IMR-90 (cell line): ENCODE measurements around the gene KRTAP5-6. TPM values are rescaled to one million over a fixed set of nuclear protein-coding genes. Genes with fewer than 3 reads are reported as not detected.

Experiments used
- ATAC-seq: fragments of 200-7000 bp; cut with Tn5 transposase; 2 replicates; pipeline ENCODE4 v1.9.1; 2020; ENCODE audit warnings: low read depth, mild to moderate bottlenecking, moderate library complexity
- BruUV-seq: library from RNA; stranded (reverse); fragments of 400-500 nt; replicated peaks from 2 replicates; lab custom pipeline; 2021; lab: Mats Ljungman, UMichigan
- CTCF ChIA-PET: fragments of 300-600 bp; formaldehyde crosslinking; extraction: SDS; loops from one replicate; lab custom pipeline; 2021; ENCODE audit warnings: antibody characterized with exemption; lab: Yijun Ruan, JAX
- POLR2A ChIA-PET: fragments of 300-600 bp; sonication (Branson Sonifier 250); formaldehyde crosslinking; loops from one replicate; lab custom pipeline; 2022; ENCODE audit warnings: antibody characterized with exemption; ENCODE audit not compliant: unreplicated experiment; lab: Charles Lee
- DNase-seq: peaks from one replicate; pipeline ENCODE4 v3.0.0; 2013
- H2AFZ ChIP-seq: replicated peaks from 2 replicates; pipeline ENCODE3; 2013; ENCODE audit warnings: low read length, mild to moderate bottlenecking; ENCODE audit not compliant: poor library complexity
- H2AK5ac ChIP-seq: 2 replicates; pipeline ENCODE4 v1.6.1; 2013; ENCODE audit warnings: low read depth, low read length, inconsistent platforms
- H2AK9ac ChIP-seq: replicated peaks from 2 replicates; pipeline ENCODE3; 2013; ENCODE audit warnings: mild to moderate bottlenecking, low read depth, low read length, moderate library complexity; ENCODE audit not compliant: poor library complexity
- H2BK120ac ChIP-seq: 2 replicates; pipeline ENCODE4 v1.6.1; 2013; ENCODE audit warnings: low read depth, low read length, inconsistent platforms
- H2BK15ac ChIP-seq: 3 replicates; pipeline ENCODE4 v1.6.1; 2013; ENCODE audit warnings: low read depth, low read length, inconsistent platforms
- H2BK20ac ChIP-seq: 2 replicates; pipeline ENCODE4 v1.6.1; 2013; ENCODE audit warnings: low read depth, mild to moderate bottlenecking, inconsistent platforms, low read length, moderate library complexity
- H2BK5ac ChIP-seq: 2 replicates; pipeline ENCODE4 v1.6.1; 2013; ENCODE audit warnings: mild to moderate bottlenecking, low read depth, low read length, inconsistent platforms; ENCODE audit not compliant: poor library complexity, severe bottlenecking
- H3K14ac ChIP-seq: replicated peaks from 2 replicates; pipeline ENCODE4 v1.6.1; 2013; ENCODE audit warnings: low read depth, low read length, inconsistent platforms
- H3K18ac ChIP-seq: 2 replicates; pipeline ENCODE4 v1.6.1; 2013; ENCODE audit warnings: low read depth, low read length, control low read depth
- H3K23ac ChIP-seq: 2 replicates; pipeline ENCODE4 v1.6.1; 2013; ENCODE audit warnings: low read depth, low read length, inconsistent platforms
- H3K27ac ChIP-seq: 2 replicates; pipeline ENCODE4 v1.5.1; 2013; ENCODE audit warnings: mild to moderate bottlenecking, control low read depth, low read length; ENCODE audit not compliant: insufficient read depth
- H3K27me3 ChIP-seq: 2 replicates; pipeline ENCODE4 v1.6.1; 2013; ENCODE audit warnings: low read length; ENCODE audit not compliant: control insufficient read depth, insufficient read depth
- H3K36me3 ChIP-seq: 2 replicates; pipeline ENCODE4 v1.6.1; 2013; ENCODE audit warnings: low read length, mixed read lengths; ENCODE audit not compliant: control insufficient read depth, insufficient read depth
- H3K4ac ChIP-seq: 2 replicates; pipeline ENCODE4 v1.6.1; 2013; ENCODE audit warnings: low read depth, low read length, inconsistent platforms
- H3K4me1 ChIP-seq: 2 replicates; pipeline ENCODE4 v1.6.1; 2013; ENCODE audit warnings: low read length, mixed read lengths; ENCODE audit not compliant: control insufficient read depth, insufficient read depth
- H3K4me2 ChIP-seq: 2 replicates; pipeline ENCODE4 v1.6.1; 2013; ENCODE audit warnings: low read depth, mild to moderate bottlenecking, control low read depth, low read length, moderate library complexity
- H3K4me3 ChIP-seq: 2 replicates; pipeline ENCODE4 v1.5.1; 2013; ENCODE audit warnings: low read depth, mild to moderate bottlenecking, control low read depth, low read length, moderate library complexity; ENCODE audit not compliant: insufficient read depth
- H3K56ac ChIP-seq: 2 replicates; pipeline ENCODE4 v1.6.1; 2013; ENCODE audit warnings: low read length, inconsistent platforms; ENCODE audit not compliant: insufficient read depth; ENCODE audit errors: extremely low read depth
- H3K79me1 ChIP-seq, 2 experiments: 2 replicates each; pipeline ENCODE4 v1.6.1; 2013; ENCODE audit warnings: low read length in 2 of 2, inconsistent platforms in 1 of 2, low read depth in 1 of 2
- H3K9ac ChIP-seq: 2 replicates; pipeline ENCODE4 v1.6.1; 2013; ENCODE audit warnings: low read depth, low read length, control low read depth
- H3K9me1 ChIP-seq: 2 replicates; pipeline ENCODE4 v1.6.1; 2013; ENCODE audit warnings: low read length, inconsistent platforms; ENCODE audit not compliant: insufficient read depth
- H3K9me3 ChIP-seq: 2 replicates; pipeline ENCODE4 v1.6.1; 2013; ENCODE audit warnings: low read length; ENCODE audit not compliant: control insufficient read depth, insufficient read depth
- H4K20me1 ChIP-seq: 2 replicates; pipeline ENCODE4 v1.6.1; 2013; ENCODE audit warnings: low read length, inconsistent platforms; ENCODE audit not compliant: insufficient read depth
- H4K5ac ChIP-seq: 2 replicates; pipeline ENCODE4 v1.6.1; 2013; ENCODE audit warnings: mild to moderate bottlenecking, low read depth, low read length, control low read depth
- H4K8ac ChIP-seq, 2 experiments: 2 replicates each; pipeline ENCODE4 v1.6.1; 2013; ENCODE audit warnings: low read depth in 2 of 2, low read length in 2 of 2, control low read depth in 1 of 2, inconsistent platforms in 1 of 2
- H4K91ac ChIP-seq: 2 replicates; pipeline ENCODE4 v1.6.1; 2013; ENCODE audit warnings: low read depth, low read length, inconsistent platforms; ENCODE audit not compliant: insufficient read depth
- BHLHE40 ChIP-seq: fragments of 150-350 bp; IDR thresholded peaks from 2 replicates; pipeline ENCODE4 v1.6.1; 2016; ENCODE audit warnings: mild to moderate bottlenecking, low read depth, low read length
- CEBPB ChIP-seq: IDR thresholded peaks from 2 replicates; pipeline ENCODE4 v1.6.1; 2012; ENCODE audit warnings: low read depth, low read length, improper control_type of control experiment
- CHD1 ChIP-seq: IDR thresholded peaks from 2 replicates; pipeline ENCODE4 v1.6.1; 2012; ENCODE audit warnings: low read depth, low read length, improper control_type of control experiment
- FOS ChIP-seq: fragments of 150-350 bp; IDR thresholded peaks from 2 replicates; pipeline ENCODE4 v1.6.1; 2016; ENCODE audit warnings: low read depth, low read length
- MAFK ChIP-seq: IDR thresholded peaks from 2 replicates; pipeline ENCODE4 v1.6.1; 2012; ENCODE audit warnings: low read depth, low read length, improper control_type of control experiment
- MAZ ChIP-seq: IDR thresholded peaks from 2 replicates; pipeline ENCODE4 v1.6.1; 2012; ENCODE audit warnings: low read depth, mild to moderate bottlenecking, low read length, improper control_type of control experiment, moderate library complexity, borderline replicate concordance
- NFE2L2 ChIP-seq: fragments of 150-350 bp; IDR thresholded peaks from 2 replicates; pipeline ENCODE4 v1.6.1; 2016; ENCODE audit warnings: low read depth, mild to moderate bottlenecking, low read length
- POLR2A ChIP-seq: IDR thresholded peaks from 2 replicates; pipeline ENCODE4 v1.6.1; 2012; ENCODE audit warnings: mild to moderate bottlenecking, low read depth, low read length
- RAD21 ChIP-seq: IDR thresholded peaks from 2 replicates; pipeline ENCODE4 v1.6.1; 2012; ENCODE audit warnings: low read length, improper control_type of control experiment
- RFX5 ChIP-seq: IDR thresholded peaks from 2 replicates; pipeline ENCODE4 v1.8.0; 2012; ENCODE audit warnings: low read depth, mild to moderate bottlenecking, low read length, moderate library complexity
- SMC3 ChIP-seq: fragments of 150-350 bp; IDR thresholded peaks from 2 replicates; pipeline ENCODE4 v1.6.1; 2016; ENCODE audit warnings: low read depth, mild to moderate bottlenecking, antibody characterized with exemption, low read length, moderate library complexity
- WGBS, 2 experiments: methylation state at CpG; one replicate each; pipeline versions ENCODE4 v1.1.5 to v1.1.7; 2013; ENCODE audit warnings: missing lambda C conversion rate in 2 of 2; ENCODE audit not compliant: insufficient read length in 1 of 2; ENCODE audit errors: extremely low coverage in 2 of 2; 5-methylcytosine and 5-hydroxymethylcytosine counted together
- dilution Hi-C: fragments of 300-500 bp; cut with HindIII; formaldehyde crosslinking; loops from one replicate; pipeline ENCODE4 v1.14.3; 2018; ENCODE audit warnings: low sequenced_read_pairs; ENCODE audit not compliant: unreplicated experiment
- in situ Hi-C: fragments of 300-500 bp; cut with MboI; formaldehyde crosslinking; loops from 3 replicates; pipeline ENCODE4 v1.14.3; 2019; ENCODE audit warnings: low sequenced_read_pairs, inconsistent platforms, mixed read lengths
- intact Hi-C: fragments of 100-400 bp; cut with micrococcal nuclease; formaldehyde crosslinking; loops from 2 replicates; pipeline ENCODE4 v1.10.0; 2022
- polyA plus RNA-seq, 3 experiments: library from polyadenylated mRNA; depleted of rRNA; stranded (reverse); fragments of >200 nt; gene quantifications; 2 replicates each; pipeline ENCODE4 v1.2.3, GENCODE V29; 2012; ENCODE audit warnings: low replicate concordance in 1 of 3
- total RNA-seq: library from RNA; depleted of rRNA; stranded (reverse); fragments of >200 nt; gene quantifications from 2 replicates; pipeline ENCODE4 v1.2.3, GENCODE V29; 2012
- TF ChIP-seq, protein P1 (sequence below): conservative IDR thresholded peaks from 2 replicates; pipeline ENCODE4 v1.5.1; 2012; ENCODE audit warnings: mild to moderate bottlenecking, low read depth, low read length, improper control_type of control experiment
- TF ChIP-seq, protein P2 (sequence below): fragments of 150-350 bp; IDR thresholded peaks from 2 replicates; pipeline ENCODE4 v1.6.1; 2016; ENCODE audit warnings: low read depth, mild to moderate bottlenecking, low read length, moderate library complexity, borderline replicate concordance

Gene KRTAP5-6
- total and polyA plus RNA-seq, 2 of the 4 experiments (the other 2 are of a cell fraction) = not detected

DNA sequence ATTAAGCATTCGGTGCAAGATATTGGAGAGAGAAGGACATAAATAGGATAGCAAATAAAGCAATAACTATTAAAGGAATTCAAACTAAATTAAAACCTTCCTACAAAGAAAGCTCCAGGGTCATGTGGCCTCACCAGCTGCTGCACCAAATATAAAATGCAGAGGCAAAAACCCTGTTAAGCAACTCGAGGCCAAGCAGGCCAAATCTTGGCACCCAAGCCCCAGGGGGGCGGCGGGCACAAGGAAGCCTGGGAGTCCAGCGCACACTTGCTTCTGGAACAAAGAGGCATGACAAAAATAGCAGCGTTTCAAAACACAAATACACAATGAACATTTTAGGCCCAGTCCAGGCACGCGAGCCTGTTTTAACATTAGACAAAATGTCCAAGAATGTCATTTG lies 20.8 kb downstream of the KRTAP5-6 start:
- no peak overlapping the region for H3K4ac ChIP-seq
- no peaks in the 10 kb centered on the region for H3K79me1 ChIP-seq
- no peak overlapping the region for H3K18ac ChIP-seq
- H4K91ac ChIP-seq = no peak overlapping the region
- H3K14ac ChIP-seq = no peak overlapping the region
- dilution Hi-C loops = no loop called here
- H3K27me3 ChIP-seq = peaks cover 27% of the 10 kb centered on the region
- no peak overlapping the region for H4K5ac ChIP-seq
- no peaks in the 10 kb centered on the region for H3K9me3 ChIP-seq
- no TSS peak for BruUV-seq
- ATAC-seq (no peak), DNase-seq (no peak)
- no peak overlapping the region for H4K8ac ChIP-seq
- no peaks in the 10 kb centered on the region for H4K20me1 ChIP-seq
- no peak overlapping the region for H3K27ac ChIP-seq
- no peaks in the 10 kb centered on the region for H3K36me3 ChIP-seq
- no peak overlapping the region for H2BK5ac ChIP-seq
- no peak overlapping the region for H2BK20ac ChIP-seq
- ChIA-PET CTCF (interaction anchor here (1.1 kb wide), 1 partner anchor 72 kb away, joined by 4 read pairs; no protein-coding TSS in a partner anchor), POLR2A (no interaction called here)
- H2AK9ac ChIP-seq = no peak overlapping the region
- no peak overlapping the region for H3K56ac ChIP-seq
- no peak overlapping the region for H3K4me2 ChIP-seq
- no peaks in the 10 kb centered on the region for H3K9me1 ChIP-seq
- no peak overlapping the region for H2BK120ac ChIP-seq
- in situ Hi-C loops = no loop called here
- no peak for TF ChIP-seq MAFK
- no peak for TF ChIP-seq NFE2L2
- TF ChIP-seq, protein P1, sequence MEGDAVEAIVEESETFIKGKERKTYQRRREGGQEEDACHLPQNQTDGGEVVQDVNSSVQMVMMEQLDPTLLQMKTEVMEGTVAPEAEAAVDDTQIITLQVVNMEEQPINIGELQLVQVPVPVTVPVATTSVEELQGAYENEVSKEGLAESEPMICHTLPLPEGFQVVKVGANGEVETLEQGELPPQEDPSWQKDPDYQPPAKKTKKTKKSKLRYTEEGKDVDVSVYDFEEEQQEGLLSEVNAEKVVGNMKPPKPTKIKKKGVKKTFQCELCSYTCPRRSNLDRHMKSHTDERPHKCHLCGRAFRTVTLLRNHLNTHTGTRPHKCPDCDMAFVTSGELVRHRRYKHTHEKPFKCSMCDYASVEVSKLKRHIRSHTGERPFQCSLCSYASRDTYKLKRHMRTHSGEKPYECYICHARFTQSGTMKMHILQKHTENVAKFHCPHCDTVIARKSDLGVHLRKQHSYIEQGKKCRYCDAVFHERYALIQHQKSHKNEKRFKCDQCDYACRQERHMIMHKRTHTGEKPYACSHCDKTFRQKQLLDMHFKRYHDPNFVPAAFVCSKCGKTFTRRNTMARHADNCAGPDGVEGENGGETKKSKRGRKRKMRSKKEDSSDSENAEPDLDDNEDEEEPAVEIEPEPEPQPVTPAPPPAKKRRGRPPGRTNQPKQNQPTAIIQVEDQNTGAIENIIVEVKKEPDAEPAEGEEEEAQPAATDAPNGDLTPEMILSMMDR = no peak
- no peak for TF ChIP-seq CHD1
- no peak for TF ChIP-seq POLR2A
- no peak for TF ChIP-seq MAZ
- TF ChIP-seq, protein P2, sequence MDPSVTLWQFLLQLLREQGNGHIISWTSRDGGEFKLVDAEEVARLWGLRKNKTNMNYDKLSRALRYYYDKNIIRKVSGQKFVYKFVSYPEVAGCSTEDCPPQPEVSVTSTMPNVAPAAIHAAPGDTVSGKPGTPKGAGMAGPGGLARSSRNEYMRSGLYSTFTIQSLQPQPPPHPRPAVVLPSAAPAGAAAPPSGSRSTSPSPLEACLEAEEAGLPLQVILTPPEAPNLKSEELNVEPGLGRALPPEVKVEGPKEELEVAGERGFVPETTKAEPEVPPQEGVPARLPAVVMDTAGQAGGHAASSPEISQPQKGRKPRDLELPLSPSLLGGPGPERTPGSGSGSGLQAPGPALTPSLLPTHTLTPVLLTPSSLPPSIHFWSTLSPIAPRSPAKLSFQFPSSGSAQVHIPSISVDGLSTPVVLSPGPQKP = no peak
- TF ChIP-seq SMC3 = no peak
- no peak for TF ChIP-seq BHLHE40
- TF ChIP-seq FOS = no peak
- no peak for TF ChIP-seq CEBPB
- no peak for TF ChIP-seq RAD21
- no peak for TF ChIP-seq RFX5
- H2AK5ac ChIP-seq = no peak overlapping the region
- H3K4me1 ChIP-seq = no peaks in the 10 kb centered on the region
- H2AFZ ChIP-seq = no peak overlapping the region
- no peak overlapping the region for H3K9ac ChIP-seq
- WGBS, 2 experiments = 63% methylated on average over 5 of the region's 8 CpGs; no CpG with 5 or more reads in 1 of the 2 experiments
- no peak overlapping the region for H2BK15ac ChIP-seq
- H3K23ac ChIP-seq = no peak overlapping the region
- intact Hi-C loops = no loop called here
- H3K4me3 ChIP-seq = no peak overlapping the region
